ENCODE results near the gene VIL1. TPM values are rescaled to one million over a fixed set of nuclear protein-coding genes. Genes with fewer than 3 reads are reported as not detected.

VIL1 gene
- total and polyA plus RNA-seq, 2 of the 13 experiments (the other 11 are each of a cell fraction or from before 2014, with no cell fraction given) = 287 to 301 TPM

- no peak for TF ChIP-seq THAP7 (CRISPR knock-in tag; IDR thresholded peaks at IDR 0.05)
- TF ChIP-seq HOMEZ (CRISPR knock-in tag; IDR thresholded peaks at IDR 0.05; ENCODE audit: low read depth) = no peak
- peak in 1 of 2 experiments; percentile 47; a peak in 1 of 4 replicates for TF ChIP-seq EP300 (IDR thresholded peaks at IDR 0.05; ENCODE audit: low read depth in 2 of 2, low read length in 2 of 2)
- TF ChIP-seq EP300 (CRISPR knock-in tag; IDR thresholded peaks at IDR 0.05; ENCODE audit: borderline replicate concordance) = no peak
- TF ChIP-seq ZNF646 (CRISPR knock-in tag; IDR thresholded peaks at IDR 0.05) = no peak
- no peak for TF ChIP-seq SUZ12 (IDR thresholded peaks at IDR 0.05; ENCODE audit: low read depth, low read length)
- no peak for TF ChIP-seq SOX5 (CRISPR knock-in tag; IDR thresholded peaks at IDR 0.05; ENCODE audit: borderline replicate concordance)
- TF ChIP-seq RFXAP (CRISPR knock-in tag; IDR thresholded peaks at IDR 0.05; ENCODE audit: borderline replicate concordance) = no peak
- no peak for TF ChIP-seq ZNF567 (CRISPR knock-in tag; IDR thresholded peaks at IDR 0.05; ENCODE audit: borderline replicate concordance)
- no peak for TF ChIP-seq TIGD3 (CRISPR knock-in tag; IDR thresholded peaks at IDR 0.05; ENCODE audit: borderline replicate concordance)
- TF ChIP-seq POGZ (CRISPR knock-in tag; IDR thresholded peaks at IDR 0.05) = no peak
- TF ChIP-seq MTERF4 (CRISPR knock-in tag; IDR thresholded peaks at IDR 0.05) = no peak; the same call in 1 of the 2 replicates
- TF ChIP-seq ZNF124 (CRISPR knock-in tag; IDR thresholded peaks at IDR 0.05) = no peak
- no peak for TF ChIP-seq PATZ1 (CRISPR knock-in tag; IDR thresholded peaks at IDR 0.05)
Observed at GRCh38 chr2:218398437-218399390, 20.2 kb upstream of the VIL1 start (continued).

Measured in HepG2 (cell line).